OCI-LY1 (cell line): ENCODE measurements around the gene SCN8A.
A peak's percentile ranks its signal among the peaks of the same experiment; 100 is the strongest.

ENCODE experiments used
- H2AFZ ChIP-seq: fragments of 200-600 bp; sonication (generic), shearing (Covaris generic); 2 replicates; pipeline ENCODE4 v1.6.0; 2014; ENCODE audit warnings: antibody characterized with exemption, mild to moderate bottlenecking, low read length
- H3F3A ChIP-seq: fragments of 200-600 bp; sonication (generic), shearing (Covaris generic); 2 replicates; pipeline ENCODE4 v1.6.0; 2014; ENCODE audit warnings: mild to moderate bottlenecking, antibody characterized with exemption, low read length, moderate library complexity; ENCODE audit not compliant: insufficient read depth
- H3K27ac ChIP-seq: fragments of 200-600 bp; sonication (generic); 2 replicates; pipeline ENCODE4 v1.5.1; 2014; ENCODE audit warnings: low read length, mixed run types, mild to moderate bottlenecking, low read depth; ENCODE audit not compliant: poor library complexity, severe bottlenecking
- H3K27me3 ChIP-seq: fragments of 200-600 bp; sonication (generic); 2 replicates; pipeline ENCODE4 v1.6.0; 2014; ENCODE audit warnings: antibody characterized with exemption, mild to moderate bottlenecking, low read length, moderate library complexity; ENCODE audit not compliant: insufficient read depth
- H3K36me3 ChIP-seq: fragments of 200-600 bp; sonication (generic); 2 replicates; pipeline ENCODE4 v1.6.1; 2014; ENCODE audit warnings: mild to moderate bottlenecking, antibody characterized with exemption, low read length, moderate library complexity, mixed read lengths; ENCODE audit not compliant: insufficient read depth
- H3K4me1 ChIP-seq: fragments of 200-600 bp; sonication (generic); 2 replicates; pipeline ENCODE4 v1.5.1; 2014; ENCODE audit warnings: mild to moderate bottlenecking, low read length, moderate library complexity; ENCODE audit not compliant: insufficient read depth, severe bottlenecking
- H3K4me2 ChIP-seq: fragments of 200-600 bp; sonication (generic), shearing (Covaris generic); 2 replicates; pipeline ENCODE4 v1.6.1; 2014; ENCODE audit warnings: low read length
- H3K4me3 ChIP-seq: fragments of 200-600 bp; sonication (generic); 2 replicates; pipeline ENCODE4 v1.5.1; 2014; ENCODE audit warnings: low read length, low read depth, mild to moderate bottlenecking, mixed read lengths; ENCODE audit not compliant: poor library complexity, severe bottlenecking
- H3K79me2 ChIP-seq: fragments of 200-600 bp; shearing (Covaris generic); 2 replicates; pipeline ENCODE4 v1.6.1; 2016; ENCODE audit warnings: mixed run types, low read length, mixed read lengths; ENCODE audit not compliant: insufficient read depth
- H3K9ac ChIP-seq: fragments of 200-600 bp; sonication (generic), shearing (Covaris generic); 2 replicates; pipeline ENCODE4 v1.6.1; 2014; ENCODE audit warnings: mild to moderate bottlenecking, low read length, mixed read lengths
- H3K9me2 ChIP-seq: fragments of 200-600 bp; sonication (generic), shearing (Covaris generic); 2 replicates; pipeline ENCODE4 v1.6.1; 2014; ENCODE audit warnings: low read depth, mild to moderate bottlenecking, low read length, mixed read lengths
- H3K9me3 ChIP-seq: fragments of 200-600 bp; shearing (Covaris generic); 2 replicates; pipeline ENCODE4 v1.6.1; 2014; ENCODE audit warnings: low read length, mixed read lengths
- H4K20me1 ChIP-seq: fragments of 200-600 bp; sonication (generic), shearing (Covaris generic); 2 replicates; pipeline ENCODE4 v1.6.0; 2016; ENCODE audit warnings: mild to moderate bottlenecking, low read length; ENCODE audit not compliant: insufficient read depth
- EZH2 ChIP-seq: fragments of 200-600 bp; sonication (generic), shearing (Covaris generic); IDR thresholded peaks from 2 replicates; pipeline ENCODE4 v1.8.0; 2017; ENCODE audit warnings: borderline replicate concordance, mixed run types, mild to moderate bottlenecking, antibody characterized with exemption, low read length, moderate library complexity, mixed read lengths
- TF ChIP-seq, protein P1 (sequence below): fragments of 200-600 bp; sonication (generic), shearing (Covaris generic); IDR thresholded peaks from 2 replicates; pipeline ENCODE4 v1.5.1; 2017; ENCODE audit warnings: mild to moderate bottlenecking, antibody characterized with exemption, low read length, moderate library complexity, mixed read lengths

Gene SCN8A

DNA sequence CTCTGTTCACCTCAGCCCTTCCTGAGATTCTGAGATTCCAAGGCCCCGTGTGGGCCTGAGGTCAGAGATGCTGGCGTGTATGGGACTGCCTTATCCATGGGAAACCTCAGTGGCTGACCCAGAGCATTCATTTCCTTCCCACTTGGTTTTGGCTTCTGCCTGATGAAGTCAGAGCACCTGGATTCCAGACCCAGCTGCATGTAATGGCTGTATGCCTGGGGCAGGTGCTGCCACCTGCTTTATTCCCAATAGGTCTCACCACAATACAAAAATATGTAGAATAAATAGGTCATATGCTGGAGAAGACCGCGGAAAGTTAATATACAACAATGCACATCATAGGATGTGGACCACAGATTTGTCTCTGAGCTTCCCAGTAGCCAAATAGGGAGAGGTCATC lies 231.9 kb downstream of the SCN8A start:
- H4K20me1 ChIP-seq = no peaks in the 10 kb centered on the region
- no peaks in the 10 kb centered on the region; the same call in 1 of the 2 replicates for H3K27me3 ChIP-seq
- TF ChIP-seq EZH2 = no peak
- TF ChIP-seq, protein P1, sequence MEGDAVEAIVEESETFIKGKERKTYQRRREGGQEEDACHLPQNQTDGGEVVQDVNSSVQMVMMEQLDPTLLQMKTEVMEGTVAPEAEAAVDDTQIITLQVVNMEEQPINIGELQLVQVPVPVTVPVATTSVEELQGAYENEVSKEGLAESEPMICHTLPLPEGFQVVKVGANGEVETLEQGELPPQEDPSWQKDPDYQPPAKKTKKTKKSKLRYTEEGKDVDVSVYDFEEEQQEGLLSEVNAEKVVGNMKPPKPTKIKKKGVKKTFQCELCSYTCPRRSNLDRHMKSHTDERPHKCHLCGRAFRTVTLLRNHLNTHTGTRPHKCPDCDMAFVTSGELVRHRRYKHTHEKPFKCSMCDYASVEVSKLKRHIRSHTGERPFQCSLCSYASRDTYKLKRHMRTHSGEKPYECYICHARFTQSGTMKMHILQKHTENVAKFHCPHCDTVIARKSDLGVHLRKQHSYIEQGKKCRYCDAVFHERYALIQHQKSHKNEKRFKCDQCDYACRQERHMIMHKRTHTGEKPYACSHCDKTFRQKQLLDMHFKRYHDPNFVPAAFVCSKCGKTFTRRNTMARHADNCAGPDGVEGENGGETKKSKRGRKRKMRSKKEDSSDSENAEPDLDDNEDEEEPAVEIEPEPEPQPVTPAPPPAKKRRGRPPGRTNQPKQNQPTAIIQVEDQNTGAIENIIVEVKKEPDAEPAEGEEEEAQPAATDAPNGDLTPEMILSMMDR = no peak
- H3K4me3 ChIP-seq = no peak overlapping the region
- H3F3A ChIP-seq = no peaks in the 10 kb centered on the region
- no peaks in the 10 kb centered on the region for H3K4me1 ChIP-seq
- no peak overlapping the region for H2AFZ ChIP-seq
- no peaks in the 10 kb centered on the region for H3K9me3 ChIP-seq
- H3K9ac ChIP-seq = no peak overlapping the region
- H3K79me2 ChIP-seq = no peaks in the 10 kb centered on the region
- no peak overlapping the region for H3K4me2 ChIP-seq
- H3K9me2 ChIP-seq = no peaks in the 10 kb centered on the region
- H3K27ac ChIP-seq = no peak overlapping the region
- H3K36me3 ChIP-seq = no peaks in the 10 kb centered on the region

DNA sequence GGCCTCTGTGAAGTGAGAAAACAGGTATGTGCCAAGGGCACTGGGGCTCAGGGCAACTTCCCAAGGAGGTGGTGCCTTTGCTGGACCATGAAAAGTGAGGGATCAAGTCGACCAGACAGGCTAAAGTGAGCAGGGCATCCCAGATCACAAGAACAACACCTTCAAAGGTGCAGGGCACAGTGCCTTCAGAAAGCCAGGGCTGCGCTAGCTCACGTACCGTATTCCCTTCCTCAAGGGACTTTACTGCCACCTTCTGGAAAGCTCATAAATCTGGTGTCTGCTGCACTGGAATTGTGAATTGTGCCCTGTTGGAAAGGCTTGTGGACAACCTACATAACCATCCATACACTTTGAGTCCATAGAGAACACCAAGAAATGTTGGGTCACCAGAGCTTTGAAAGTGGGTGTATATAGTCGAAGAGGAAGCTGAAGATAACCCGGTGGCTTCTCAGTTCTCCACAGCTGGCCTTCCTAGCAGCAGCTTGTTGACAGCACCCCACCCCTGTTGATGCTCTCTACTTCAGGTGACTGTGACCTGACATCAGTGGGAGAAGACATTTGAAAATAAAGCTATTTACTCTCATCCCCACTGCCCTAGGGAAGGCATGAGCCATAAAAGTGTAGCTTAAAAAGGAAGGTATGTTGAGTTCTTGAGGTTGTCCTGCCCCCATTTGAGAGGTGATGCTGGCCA lies 233.0 kb downstream of the SCN8A start:
- Histone ChIP-seq H3K9me2 (no peaks in the 10 kb centered on the region), H3K9ac (no peak overlapping the region), H3K27ac (no peak overlapping the region), H3K4me3 (no peak overlapping the region), H3K36me3 (no peaks in the 10 kb centered on the region), H3K9me3 (no peaks in the 10 kb centered on the region), H3K79me2 (no peaks in the 10 kb centered on the region), H2AFZ (no peak overlapping the region), H3K27me3 (no peaks in the 10 kb centered on the region; the same call in 1 of the 2 replicates), H3K4me1 (no peaks in the 10 kb centered on the region), H3K4me2 (no peak overlapping the region), H4K20me1 (no peaks in the 10 kb centered on the region), H3F3A (no peaks in the 10 kb centered on the region)
- TF ChIP-seq EZH2 = no peak
- TF ChIP-seq, protein P1 = peak; percentile 48; the same call in 1 of the 2 replicates

DNA sequence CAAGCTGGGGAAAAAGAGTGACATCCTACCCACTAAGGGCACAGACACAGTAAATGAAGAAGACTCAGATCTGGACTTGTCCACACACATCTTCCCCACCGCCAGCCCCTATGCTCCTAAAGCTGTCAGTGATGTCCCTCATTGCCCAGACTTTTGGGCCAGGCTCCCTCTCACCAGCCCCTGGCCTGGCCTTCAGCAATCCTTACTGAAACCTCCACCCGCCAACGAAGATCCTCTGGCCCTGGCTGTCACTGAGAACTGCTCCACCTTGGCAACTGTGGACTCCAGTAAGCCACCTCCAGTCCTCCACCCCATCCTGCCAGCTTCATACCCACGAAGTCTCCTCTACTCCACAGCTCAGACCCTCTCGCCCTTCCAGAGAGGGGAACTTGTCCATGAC lies 234.2 kb downstream of the SCN8A start:
- TF ChIP-seq EZH2 = no peak
- TF ChIP-seq, protein P1 = no peak
- H3K9me3 ChIP-seq = no peaks in the 10 kb centered on the region
- no peaks in the 10 kb centered on the region for H3K4me1 ChIP-seq
- H2AFZ ChIP-seq = no peak overlapping the region
- H3K27me3 ChIP-seq = peaks cover 3% of the 10 kb centered on the region; the same call in 1 of the 2 replicates
- H3K79me2 ChIP-seq = no peaks in the 10 kb centered on the region
- H3K9me2 ChIP-seq = no peaks in the 10 kb centered on the region
- no peak overlapping the region for H3K4me2 ChIP-seq
- no peaks in the 10 kb centered on the region for H3F3A ChIP-seq
- no peaks in the 10 kb centered on the region for H4K20me1 ChIP-seq
- H3K9ac ChIP-seq = no peak overlapping the region
- H3K4me3 ChIP-seq = no peak overlapping the region
- H3K27ac ChIP-seq = no peak overlapping the region
- no peaks in the 10 kb centered on the region for H3K36me3 ChIP-seq
